Measurements from ENCODE around the gene SETX.

GRCh38 chr9:132216861-132217619, 137.7 kb downstream of the SETX start:
- TF ChIP-seq POLR2A (IDR thresholded peaks at IDR 0.05) (no peak), CTCF (IDR thresholded peaks at IDR 0.05) (no peak)

All from heart left ventricle (tissue), 13 donors.